GM20431 (cell line): ENCODE measurements around the gene ODR4.
"Not testable (repeated sequence)": the region's sequence is repeated elsewhere in the genome, so short reads cannot be mapped to it uniquely, and the experiment has no call there.

ENCODE experiments used
- in situ Hi-C: fragments of 300-500 bp; cut with MseI, MboI; formaldehyde crosslinking; loops from one replicate; pipeline ENCODE4 v1.15.0; 2020; ENCODE audit warnings: low sequenced_read_pairs; ENCODE audit not compliant: unreplicated experiment

The ODR4 gene

GRCh38 chr1:186420311-186420710, 44.7 kb downstream of the ODR4 start:
- in situ Hi-C loops, result no loop called here

GRCh38 chr1:186420923-186421322, 45.3 kb downstream of the ODR4 start:
- in situ Hi-C loops, result no loop called here

- in situ Hi-C loops, result no loop called here
Measured at GRCh38 chr1:186421446-186421845, 45.8 kb downstream of the ODR4 start.

GRCh38 chr1:186424539-186424938, 48.9 kb downstream of the ODR4 start:
- in situ Hi-C loops, result no loop called here

- in situ Hi-C loops, result no loop called here
Measured at GRCh38 chr1:186426118-186426517, 50.5 kb downstream of the ODR4 start.

- in situ Hi-C loops, result no loop called here
Measured at GRCh38 chr1:186429017-186429416, 53.4 kb downstream of the ODR4 start.

- in situ Hi-C loops, result no loop called here
Measured at GRCh38 chr1:186435336-186435735, 59.7 kb downstream of the ODR4 start.

GRCh38 chr1:186438567-186438966, 62.9 kb downstream of the ODR4 start:
- in situ Hi-C loops, result no loop called here

GRCh38 chr1:186440584-186440983, 64.9 kb downstream of the ODR4 start:
- in situ Hi-C loops, result no loop called here

- in situ Hi-C loops, result no loop called here
Measured at GRCh38 chr1:186442651-186443375, 67.2 kb downstream of the ODR4 start.

- in situ Hi-C loops, result no loop called here
Measured at GRCh38 chr1:186443638-186444037, 68.0 kb downstream of the ODR4 start.

GRCh38 chr1:186446152-186446551, 70.5 kb downstream of the ODR4 start:
- in situ Hi-C loops, result no loop called here

- in situ Hi-C loops, result no loop called here
Measured at GRCh38 chr1:186454981-186455380, 79.3 kb downstream of the ODR4 start.

GRCh38 chr1:186456729-186457255, 81.2 kb downstream of the ODR4 start:
- in situ Hi-C loops, result no loop called here

GRCh38 chr1:186459161-186459560, 83.5 kb downstream of the ODR4 start:
- in situ Hi-C loops, result not testable (repeated sequence)

- in situ Hi-C loops, result no loop called here
Measured at GRCh38 chr1:186461014-186461413, 85.4 kb downstream of the ODR4 start, which contains the start of gene PDC. Gene PDC, minus strand, starts transcription at chr1:186461114. Its CDS starts 11,655 bp downstream, at chr1:186449459.

GRCh38 chr1:186463511-186463910, 87.9 kb downstream of the ODR4 start:
- in situ Hi-C loops, result no loop called here

GRCh38 chr1:186463926-186464325, 88.3 kb downstream of the ODR4 start:
- in situ Hi-C loops, result no loop called here

GRCh38 chr1:186465491-186465890, 89.9 kb downstream of the ODR4 start:
- in situ Hi-C loops, result not testable (repeated sequence)

GRCh38 chr1:186465946-186466345, 90.3 kb downstream of the ODR4 start:
- in situ Hi-C loops, result no loop called here
